GM12891 (cell line): ENCODE results near the gene DOCK10.

Source experiments
- POLR2AphosphoS5 ChIP-seq: IDR thresholded peaks from 2 replicates; pipeline ENCODE4 v1.6.1; 2011; ENCODE audit warnings: low read depth, low read length, control low read depth
- POU2F2 ChIP-seq: IDR thresholded peaks from 2 replicates; pipeline ENCODE4 v1.6.1; 2011; ENCODE audit warnings: low read depth, mild to moderate bottlenecking, control low read depth, low read length, moderate library complexity

DNA sequence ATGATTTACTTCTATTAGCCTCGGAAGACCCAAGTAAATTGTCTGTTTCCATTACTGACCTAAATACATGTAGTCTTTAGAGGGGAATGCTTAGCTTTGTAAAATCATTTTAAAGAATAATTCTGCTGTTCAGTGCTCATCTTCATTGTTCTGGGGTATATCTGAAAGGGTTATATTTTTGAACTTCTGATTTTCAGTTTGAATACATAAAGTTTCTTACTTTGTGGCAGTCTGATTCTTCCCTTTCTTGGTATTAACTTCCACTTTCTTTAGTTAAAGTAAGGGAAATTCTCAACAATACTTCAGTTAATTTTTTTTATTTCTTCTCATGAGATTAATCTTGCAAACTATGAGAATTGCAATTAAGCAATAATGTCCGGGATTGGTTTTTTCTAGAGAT is 148.4 kb downstream of the DOCK10 start:
- no peak for TF ChIP-seq POU2F2
- no peak for TF ChIP-seq POLR2AphosphoS5
